Bone marrow (tissue), 2 donors: ENCODE results near the gene CMIP.

Experiments
- DNase-seq, 2 donors: peaks; one replicate each; lab custom pipeline; 2025; lab: John Stamatoyannopoulos, UW

CMIP gene

DNA sequence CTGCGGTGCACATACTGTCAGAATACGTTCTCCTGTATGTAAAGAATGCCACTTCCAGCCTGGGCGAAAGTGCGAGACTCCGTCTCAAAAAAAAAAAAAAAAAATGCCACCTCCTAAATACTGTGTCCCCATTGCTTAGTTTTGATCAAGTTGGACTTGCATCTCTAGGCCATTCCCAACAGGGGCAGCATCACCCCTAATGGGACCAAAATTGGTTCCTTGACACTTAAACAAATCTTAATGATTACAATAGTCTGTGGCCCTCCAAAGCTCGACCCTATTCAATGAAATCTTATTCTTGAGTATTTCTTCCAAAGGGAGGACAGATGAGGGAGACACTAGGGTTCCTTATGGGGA, 179.8 kb downstream of the CMIP start:
- DNase-seq, result no peak

DNA sequence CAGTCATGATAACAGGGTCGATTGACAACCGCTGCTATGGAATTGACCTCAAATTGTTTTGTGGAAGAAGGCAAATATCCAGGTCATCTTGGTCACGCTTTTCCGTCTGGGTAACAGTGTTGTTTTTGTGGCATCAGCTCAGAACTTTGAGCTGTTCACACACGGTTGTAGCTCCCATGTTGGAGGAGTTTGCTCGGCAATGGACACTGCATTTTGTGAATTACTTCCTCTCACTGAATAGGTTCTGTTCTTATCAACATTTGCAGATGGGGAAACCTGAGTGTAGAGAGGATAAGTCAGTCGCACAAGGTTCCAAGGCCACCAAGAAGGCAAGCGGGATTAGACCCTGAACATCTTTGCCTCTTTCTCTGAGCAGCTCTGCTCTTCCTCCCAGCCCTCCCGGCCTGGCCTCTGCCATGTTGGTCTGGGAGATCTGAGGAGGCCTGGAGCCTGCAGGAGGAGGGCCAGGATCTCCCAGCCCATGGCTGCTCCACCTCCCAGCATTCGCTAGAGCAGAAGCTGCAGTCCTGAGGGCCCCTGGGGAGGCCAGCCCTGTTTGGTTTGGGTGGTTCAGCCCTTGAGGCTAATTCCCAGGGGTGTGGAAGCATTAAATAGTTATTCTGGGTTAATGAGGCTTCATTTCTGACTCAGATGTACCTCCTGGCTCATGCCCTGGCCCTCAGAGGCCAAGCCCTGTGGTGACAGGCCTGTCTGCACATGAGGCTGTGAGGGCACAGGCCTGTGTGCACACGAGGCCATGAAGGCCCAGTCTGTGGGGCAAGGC, 180.3 kb downstream of the CMIP start:
- no peak for DNase-seq

DNA sequence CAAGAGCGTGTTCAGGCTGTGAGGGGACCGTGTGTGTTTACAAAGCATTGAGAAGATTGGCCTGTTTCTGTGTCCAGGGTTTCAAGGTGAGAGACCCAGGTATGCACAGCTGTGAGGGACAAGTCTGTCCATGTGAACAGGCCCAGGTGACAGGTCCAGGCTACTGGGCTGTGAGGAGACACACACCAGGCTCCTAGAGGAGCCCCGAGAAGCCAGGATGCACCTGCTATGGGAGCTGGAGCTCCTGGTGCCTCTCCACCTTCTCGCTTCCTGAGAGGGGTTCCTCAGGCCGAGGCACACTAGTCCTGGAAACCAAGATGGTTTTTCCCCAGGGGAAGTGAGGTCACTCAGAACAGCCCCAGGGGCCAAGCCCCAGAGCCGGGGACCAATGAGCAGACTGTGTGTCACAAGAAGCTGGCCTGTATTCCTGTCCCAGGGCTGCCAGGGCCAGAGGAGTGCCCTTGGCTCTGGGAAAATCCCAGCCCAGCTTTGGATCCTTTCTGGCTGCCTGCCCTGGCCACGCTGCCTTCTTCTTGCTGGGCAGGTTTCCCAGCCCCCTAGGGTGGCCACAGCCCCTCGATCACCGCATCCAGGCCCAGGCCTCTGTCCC, 181.0 kb downstream of the CMIP start:
- peak in 1 of 2 donors; percentile 45 for DNase-seq

DNA sequence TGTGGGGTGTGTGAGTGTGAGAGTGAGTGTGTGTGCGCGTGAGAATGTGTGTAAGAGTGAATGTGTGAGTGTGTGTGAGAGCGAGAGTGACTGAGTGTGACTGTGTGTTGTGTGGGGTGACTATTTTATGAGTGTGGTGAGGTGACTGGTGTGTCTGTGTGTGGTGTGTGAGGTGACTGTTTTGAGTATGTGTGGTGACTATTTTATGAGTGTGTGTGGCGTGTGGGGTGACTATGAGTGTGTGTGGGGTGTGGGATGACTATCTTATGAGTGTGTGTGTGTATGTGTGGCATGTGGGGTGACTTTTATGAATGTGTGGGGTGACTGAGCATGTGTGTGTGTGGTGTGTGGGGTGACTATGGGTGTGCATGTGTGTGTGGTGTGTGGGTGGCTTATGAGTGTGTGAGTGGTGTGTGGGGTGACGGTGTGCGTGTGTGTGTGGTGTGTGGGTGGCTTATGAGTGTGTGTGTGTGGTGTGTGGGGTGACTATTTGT, 181.6 kb downstream of the CMIP start:
- DNase-seq, result no peak

DNA sequence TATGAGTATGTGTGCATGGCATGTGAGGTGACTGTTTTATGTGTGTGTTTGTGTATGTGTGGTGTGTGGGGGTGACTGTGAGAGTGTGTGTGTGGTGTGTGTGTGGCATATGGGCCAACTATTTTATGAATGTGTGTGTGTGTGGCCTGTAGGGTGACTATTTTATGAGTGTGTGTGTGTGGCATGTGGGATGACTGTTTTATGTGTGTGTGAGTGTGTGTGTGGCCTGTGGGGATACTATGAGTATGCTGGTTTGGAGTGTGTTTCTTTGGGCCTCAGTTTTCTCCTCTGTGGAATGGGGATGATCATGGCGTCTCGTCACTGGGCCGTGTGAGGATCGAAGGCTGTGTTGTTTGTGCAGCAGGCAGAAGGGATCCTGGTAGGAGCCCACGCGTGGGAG, 182.4 kb downstream of the CMIP start:
- DNase-seq, result no peak

DNA sequence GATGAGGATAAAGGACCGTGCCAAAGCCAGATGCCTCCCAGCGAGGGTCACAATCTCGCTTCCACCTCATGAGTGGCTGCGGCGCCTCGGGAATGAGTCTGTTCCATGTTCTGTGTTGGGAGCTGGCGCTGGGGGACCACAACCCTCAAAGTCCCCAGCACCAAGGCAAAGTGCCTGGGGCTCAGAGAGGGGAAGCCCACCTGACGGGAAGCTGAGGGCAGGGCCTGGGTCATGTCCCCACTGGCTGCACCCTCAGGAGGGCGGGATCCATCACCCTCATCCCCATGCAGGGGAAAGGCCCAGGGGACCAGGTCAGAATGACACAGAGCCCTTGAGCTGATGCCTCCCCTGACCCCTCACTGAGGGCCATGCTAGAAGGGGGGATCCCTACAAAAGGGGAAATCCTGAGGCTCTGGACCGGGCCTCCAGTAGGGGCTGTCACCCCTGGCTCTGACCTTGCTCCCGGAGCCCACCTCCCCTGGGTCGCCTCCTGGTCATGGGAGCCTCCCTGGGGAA, 183.2 kb downstream of the CMIP start:
- DNase-seq, result no peak

DNA sequence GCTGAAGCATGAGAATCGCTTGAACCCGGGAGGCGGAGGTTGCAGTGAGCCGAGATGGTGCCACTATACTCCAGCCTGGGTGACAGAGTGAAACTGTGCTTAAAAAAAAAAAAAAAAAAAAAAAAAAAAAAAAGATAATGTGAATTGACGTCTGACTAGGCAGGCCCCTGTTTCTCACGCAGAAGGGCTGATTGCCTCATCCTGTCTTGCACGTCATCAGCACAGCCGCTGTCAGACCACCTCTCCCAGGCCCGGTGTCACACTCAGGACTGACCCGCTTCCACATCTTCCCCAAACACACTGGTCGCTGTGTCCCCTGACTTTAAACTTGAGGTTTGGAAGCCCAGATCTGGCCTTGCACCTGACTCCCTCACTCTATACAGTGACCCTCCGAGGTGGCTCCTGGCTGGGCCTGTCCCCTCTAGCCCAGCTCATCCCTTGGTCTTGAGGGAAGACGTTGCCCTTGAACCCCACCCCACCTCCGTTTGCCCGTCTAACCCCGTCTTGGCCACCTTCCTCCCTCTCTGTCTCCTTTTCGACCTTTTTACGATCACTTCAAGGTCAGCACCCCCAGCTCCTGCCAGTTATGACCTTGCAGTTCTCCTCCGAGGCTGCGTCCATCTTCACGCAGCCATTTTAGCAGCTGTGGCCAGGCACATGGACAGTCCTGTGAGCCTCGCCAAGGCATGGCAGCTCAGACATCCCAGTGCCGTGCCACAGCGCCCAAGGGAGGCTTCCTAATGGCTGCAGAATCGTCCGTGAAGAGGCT, 184.6 kb downstream of the CMIP start:
- DNase-seq, result no peak

DNA sequence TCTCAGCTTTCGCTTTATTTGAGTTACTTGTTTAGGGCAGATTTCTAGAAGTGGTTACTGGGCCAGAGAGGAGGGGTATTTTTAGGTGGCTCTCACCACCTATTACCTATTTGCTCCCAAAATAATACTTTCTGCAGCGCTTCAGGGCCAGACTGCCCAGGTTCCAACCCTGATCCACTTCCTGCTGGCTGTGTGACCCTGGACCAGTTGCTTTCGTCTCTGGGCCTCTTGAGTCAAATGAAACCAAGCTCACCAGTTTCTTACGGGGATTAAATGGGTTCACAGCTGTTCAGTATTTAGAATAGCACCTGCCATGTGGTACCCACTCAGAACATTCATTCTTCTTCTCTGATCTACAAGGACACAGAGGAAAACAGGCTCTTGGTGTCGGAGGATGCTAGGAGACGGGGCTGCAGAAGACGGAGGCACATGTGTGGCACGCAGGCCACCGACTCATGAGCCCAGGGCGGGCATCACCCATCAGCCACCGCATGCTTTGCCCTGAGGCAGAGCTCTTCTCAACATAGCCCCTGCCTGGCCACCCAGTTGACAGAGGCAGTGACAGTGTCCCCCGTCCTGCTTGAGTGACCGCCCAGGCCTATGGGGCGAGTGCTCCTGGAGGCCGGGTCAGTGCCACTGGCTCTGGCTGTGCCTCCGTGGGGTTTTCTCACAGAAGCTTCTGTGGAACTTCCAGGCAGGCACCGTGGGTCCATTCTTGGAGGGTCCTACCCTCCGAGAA, 185.5 kb downstream of the CMIP start:
- no peak for DNase-seq

DNA sequence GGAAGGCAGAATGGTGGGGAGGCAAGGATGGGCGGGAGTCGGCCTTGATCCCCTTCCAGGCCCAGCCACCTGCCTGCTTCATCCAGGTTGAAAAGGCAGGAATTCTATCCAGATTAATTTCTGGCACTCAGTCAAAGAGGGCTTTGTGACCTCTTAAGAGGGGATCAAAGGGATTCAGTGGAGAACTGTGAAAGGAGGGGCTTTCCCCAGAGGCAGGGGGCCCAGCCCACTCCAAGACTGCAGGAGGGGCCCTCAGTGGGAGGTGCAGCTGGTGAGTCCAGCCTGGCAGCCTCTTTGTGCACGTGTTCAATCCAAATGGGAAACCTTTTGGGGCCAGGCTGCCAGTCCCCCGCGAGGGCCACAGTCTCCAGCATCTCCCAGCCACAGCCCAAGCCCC, 186.0 kb downstream of the CMIP start:
- no peak for DNase-seq

DNA sequence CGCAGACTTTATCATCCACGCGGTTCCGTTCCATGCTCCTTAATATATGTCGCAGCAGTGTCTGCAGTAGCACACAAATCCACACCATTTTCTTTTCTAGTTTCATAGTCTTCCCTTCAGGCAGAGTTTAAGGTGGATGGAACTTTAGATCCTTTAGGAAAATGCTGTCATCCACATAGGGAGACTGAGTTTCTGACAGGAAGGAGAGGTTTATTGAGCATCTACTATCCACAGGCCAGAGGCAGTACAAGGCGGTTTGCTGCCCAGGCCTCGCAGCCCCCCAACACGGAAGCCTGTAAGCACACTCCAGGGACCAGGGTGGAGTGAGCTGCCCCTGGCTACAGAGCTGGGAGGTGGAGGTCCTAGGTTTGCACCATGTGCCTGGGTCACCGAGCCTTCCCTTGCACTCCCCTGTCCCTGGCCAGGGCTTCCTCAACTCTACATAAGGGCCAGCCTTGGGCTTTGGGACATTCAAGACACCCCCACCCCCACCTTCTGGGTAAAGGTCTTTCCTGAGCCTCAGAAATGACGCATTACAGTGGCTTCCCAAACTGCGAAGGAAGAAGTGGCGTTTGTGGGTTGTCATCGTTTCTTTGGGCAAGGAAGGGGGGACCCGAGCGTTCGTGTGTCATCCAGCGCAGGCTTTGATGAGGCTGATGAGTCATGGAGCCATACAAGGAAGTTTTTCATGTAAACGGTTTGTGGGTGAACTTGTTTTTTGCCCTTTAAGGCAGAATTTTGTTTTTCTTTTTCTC, 188.0 kb downstream of the CMIP start:
- DNase-seq, result peak; percentile 28 to 95

DNA sequence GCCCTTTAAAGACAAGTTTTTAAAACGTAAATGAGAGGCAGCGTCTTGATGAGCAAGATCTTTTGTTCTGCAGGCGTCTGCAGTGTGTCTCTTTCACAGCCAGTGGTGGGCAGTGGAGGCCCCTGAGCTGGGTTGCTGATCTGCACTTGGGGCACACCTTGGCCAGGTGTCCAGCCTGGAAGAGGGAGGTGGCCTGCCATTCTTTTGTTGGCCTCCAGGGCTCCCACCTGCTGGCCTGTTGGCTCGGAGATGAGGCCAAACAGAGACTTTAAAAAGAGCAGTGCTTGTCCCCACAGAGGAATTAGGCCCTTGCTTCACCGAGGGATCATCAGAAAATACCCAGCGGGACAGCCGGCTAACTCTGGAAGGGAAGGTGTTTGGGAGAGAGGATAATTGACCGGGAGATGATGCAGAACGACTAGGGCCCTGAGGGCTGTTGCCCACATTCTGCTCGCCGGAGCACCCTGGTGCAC, 188.6 kb downstream of the CMIP start:
- DNase-seq, result no peak

DNA sequence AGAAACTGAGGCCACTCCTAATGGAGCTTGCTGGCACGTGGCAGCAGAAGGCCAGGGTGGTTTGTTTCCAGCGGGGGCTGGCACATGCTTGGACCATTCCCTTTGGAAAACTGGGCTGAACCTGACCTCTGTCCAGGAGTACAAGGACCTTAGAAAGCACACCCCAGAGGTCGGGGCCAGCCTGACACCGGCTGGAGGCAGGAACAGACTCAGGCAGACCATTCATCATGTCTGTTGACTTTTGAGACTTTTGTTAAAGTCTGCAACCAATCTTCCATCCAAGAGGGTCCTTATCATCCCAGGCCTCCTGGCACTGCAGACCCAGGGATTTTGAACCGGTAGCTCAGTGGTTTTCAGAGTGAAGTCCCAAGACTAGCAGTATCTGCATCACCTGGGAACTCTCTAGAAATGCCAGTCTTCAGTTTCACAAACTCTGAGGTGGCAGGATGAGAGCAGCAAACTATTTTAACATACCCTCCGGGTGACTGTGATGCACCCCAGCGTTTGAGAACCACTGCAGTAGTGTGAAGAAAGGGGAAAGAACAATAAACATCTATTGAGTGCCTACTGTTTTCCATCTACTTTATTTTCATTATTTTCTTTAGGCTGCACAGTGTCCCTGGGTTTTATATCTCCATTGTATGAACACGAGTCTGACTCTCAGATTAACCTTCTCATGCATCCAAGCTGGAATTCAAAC, 189.2 kb downstream of the CMIP start:
- no peak for DNase-seq

DNA sequence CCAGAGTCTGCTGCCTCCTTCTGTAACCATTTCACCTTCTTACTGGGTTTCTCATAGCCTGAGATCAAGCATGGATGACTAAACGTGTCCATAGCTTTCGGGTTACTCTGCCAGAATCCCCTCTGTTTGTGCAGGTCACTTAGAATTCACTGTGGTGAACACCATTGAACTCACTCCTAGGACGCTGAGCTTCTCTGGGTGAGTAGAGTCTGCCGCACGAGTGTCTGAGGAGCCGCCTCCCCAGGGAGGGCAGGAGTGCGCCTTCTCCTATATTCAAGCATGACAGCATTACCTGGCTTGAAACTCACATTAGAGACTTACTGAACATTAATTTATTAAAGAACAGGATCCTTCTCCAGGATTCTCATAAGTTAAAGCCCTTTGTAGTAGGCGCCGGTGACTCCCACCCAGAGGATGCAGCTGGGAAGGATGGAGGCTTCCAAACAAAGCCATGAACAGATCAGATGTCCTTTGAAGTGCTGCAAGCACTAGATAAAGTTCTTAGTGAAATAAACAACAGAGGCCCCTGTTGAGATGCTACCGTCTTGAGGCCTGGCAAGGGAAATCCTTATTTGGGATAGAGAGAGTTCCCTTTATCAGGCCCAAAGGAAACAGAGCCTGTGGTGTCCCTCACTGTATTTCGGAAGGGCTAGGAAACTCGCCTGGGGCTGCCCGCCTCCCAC, 189.9 kb downstream of the CMIP start:
- peak in 1 of 2 donors; percentile 53 for DNase-seq

DNA sequence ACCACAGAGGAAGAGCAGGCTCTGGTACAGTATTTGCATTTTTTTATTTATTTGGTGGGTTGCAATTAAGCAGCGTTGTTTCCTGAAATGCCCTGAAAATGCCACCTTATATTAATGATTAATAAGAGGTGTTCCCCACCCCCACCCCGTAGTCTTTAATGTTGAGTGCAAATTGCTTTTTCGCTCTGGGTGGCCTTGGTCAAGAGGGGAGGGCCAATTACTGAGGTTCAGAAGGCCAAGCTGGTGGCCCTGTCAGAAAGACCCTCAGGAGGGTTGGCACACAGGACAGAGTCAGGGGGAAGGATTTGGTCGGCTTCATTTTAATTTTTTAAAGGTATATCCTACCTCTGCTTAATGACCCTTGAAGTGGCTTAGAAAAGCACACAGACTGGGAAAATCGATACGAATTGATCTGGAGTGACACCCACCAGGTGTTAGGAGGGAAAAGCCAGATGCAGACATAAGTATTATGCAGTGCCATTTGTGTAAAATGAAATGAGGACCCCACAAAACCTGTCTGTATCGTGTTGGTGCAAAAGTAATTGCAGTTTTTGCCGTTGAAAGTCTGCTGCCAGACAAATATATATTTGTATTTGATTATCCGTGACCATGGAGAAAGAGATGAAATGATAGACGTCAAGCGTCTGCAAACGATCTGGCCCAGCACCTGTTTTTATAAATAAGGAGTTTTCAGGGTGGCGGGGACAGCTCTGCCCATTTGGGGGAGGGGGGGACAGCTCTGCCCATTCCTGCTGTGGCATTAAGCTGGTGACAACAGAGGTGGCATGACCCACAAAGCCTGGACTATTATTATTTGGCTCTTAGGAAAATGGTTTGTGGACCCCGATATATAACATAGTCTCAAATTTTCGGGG, 190.7 kb downstream of the CMIP start:
- DNase-seq, result no peak

DNA sequence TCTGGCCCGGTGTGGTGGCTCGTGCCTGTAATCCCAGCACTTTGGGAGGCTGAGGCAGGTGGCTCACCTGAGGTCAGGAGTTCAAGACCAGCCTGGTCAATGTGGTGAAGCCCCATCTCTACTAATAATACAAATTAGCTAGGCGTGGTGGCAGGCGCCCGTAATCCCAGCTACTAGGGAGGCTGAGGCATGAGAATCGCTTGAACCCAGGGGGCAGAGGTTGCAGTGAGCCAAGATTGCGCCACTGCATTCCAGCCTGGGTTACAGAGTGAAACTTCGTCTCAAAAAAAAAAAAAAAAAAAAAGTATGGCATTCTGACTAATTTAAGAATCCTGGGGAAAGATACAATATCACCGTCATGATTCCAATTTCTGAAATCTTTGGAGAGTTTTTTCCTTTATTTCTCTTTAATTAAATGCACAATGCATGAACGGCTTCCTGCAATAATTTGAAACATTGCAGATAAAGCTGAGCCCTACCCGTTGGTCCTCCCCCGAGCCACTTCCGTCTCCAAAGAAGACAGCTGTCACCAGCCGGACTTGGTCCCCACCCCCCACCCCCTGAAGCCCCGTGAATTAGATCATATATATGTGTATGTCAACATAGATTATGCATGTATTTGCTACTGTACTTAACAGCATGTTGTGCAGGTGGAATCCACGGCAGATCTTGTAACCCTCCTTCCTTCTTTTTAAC, 191.8 kb downstream of the CMIP start:
- DNase-seq, result peak in 1 of 2 donors; percentile 66

DNA sequence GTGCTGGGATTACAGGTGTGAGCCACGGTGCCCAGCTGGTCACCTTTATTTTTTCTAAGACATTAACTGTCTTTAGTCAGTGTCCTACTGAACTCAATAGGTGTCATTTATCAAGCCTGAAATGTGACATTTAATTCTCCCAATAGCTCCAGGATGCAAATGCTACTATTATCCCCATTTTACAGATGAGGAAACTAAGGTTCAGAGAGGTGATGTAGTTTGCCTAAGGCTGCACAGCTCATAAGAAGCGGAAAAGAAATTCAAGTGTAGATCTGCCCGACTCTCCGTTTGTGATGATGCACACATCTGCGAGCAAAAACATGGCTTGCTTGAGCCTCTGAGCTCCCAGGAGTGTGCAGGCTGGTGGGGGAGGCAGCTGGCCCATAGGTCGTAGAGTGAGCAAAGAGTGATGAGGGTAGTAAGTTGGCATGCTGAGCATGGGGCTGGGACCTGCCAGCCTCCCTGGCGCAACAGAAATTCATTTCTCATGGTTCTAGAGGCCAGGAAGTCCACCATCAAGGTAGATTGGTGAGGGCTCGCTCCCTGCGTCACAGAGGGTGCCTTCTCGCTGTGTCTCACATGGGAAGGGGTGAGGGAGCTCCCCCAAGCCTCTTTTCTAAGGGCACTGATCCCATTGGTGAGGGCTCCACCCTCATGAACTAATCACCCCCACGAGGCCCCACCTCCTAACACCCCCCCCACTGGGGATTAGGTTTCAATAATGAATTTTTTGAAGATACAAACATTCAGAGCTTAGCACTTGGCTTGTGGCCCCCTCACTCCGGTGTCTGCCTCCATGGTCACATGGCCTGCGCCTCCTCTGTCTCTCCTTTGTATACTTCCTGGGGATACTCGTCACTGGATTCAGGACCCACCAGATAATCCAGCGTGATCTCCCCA, 193.0 kb downstream of the CMIP start:
- DNase-seq, result no peak

DNA sequence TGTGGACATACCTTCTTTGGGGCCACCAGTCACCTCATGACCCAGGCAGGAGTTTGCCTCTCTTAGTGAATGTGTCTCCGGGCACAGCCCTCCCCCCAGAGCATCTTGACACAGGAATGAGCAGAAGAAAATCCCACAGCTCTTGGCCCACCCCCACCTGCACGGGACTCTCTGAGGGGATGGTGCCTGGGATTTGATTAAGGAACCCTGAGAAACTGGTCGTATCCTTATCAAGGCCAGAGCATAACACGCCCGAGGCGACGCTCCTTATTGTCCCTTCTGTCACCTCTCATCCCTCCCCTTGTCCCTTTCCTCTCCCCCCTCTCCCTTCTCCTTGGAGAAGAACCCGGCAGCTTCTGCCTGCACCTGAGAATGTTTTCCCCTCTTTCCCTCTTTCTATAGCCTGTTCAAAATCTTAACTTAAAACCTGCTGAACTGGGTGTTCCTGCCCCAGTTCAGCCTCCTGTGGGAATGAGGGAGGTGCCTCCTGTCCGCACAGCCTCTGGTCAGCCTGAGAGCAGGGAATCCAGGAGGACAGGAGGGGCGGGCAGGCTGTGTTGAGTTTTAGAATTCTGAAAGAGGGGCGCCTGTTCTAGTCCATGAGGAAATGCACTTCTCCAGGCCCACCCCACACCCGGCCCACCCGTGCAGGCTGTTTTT, 193.8 kb downstream of the CMIP start:
- DNase-seq, result no peak
